GM19397 (cell line): ENCODE data around the gene PLEKHO1.
"Not testable (repeated sequence)": the region's sequence is repeated elsewhere in the genome, so short reads cannot be mapped to it uniquely, and the experiment has no call there.

ENCODE experiments used
- ATAC-seq: cut with Tn5 transposase; IDR thresholded peaks from one replicate; pipeline ENCODE4 v1.9.1; 2021; ENCODE audit warnings: mild to moderate bottlenecking, moderate library complexity; ENCODE audit not compliant: unreplicated experiment

Gene PLEKHO1, protein sequence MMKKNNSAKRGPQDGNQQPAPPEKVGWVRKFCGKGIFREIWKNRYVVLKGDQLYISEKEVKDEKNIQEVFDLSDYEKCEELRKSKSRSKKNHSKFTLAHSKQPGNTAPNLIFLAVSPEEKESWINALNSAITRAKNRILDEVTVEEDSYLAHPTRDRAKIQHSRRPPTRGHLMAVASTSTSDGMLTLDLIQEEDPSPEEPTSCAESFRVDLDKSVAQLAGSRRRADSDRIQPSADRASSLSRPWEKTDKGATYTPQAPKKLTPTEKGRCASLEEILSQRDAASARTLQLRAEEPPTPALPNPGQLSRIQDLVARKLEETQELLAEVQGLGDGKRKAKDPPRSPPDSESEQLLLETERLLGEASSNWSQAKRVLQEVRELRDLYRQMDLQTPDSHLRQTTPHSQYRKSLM

DNA sequence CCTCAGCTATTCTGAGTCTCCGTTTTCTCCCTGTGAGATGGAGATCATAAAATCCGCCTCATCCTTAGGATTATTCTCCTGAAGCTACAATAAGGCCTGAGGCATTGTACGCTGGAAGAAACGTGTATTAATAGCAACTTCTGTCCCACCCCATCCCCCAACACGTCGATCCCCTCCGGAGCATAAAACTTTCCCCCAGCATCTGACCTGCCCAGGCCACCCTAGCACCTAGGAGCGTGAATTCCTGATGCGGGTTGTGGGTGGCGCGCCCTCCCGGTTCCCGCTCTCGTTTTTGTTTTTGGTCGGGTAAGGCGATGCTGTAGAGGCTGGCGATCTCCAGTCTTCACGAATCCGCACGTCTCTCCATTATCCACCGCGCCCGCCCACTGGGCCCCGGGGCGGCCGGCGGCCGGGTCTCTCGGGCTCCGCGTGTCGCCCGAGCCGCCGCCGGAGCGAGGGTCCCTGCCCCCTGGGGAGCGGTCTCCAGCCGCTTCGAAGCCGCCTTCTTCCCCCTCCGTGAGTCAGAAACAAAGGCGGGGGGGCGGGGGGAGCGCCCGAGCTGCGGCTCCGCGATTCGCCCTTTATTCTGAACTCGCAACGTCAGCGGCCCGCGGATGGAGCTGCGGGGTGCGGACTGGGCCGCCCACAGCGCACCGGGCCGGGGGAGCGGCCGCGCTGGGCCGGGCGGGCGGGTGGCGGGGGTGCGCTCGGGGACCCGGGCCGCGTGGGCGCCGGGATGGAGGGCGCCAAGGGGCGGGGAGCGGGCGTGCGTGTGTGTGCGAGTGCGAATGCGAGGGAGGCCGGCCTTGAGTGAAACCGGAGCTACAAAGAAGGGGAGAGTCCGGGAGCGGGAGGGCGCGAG lies at the start of gene PLEKHO1:
Gene PLEKHO1 (plus strand): TSS at position 646 of the 862 bp plus-strand sequence. CDS start 342 bp downstream, outside the sequence.
- ATAC-seq, result peak; percentile 54

DNA sequence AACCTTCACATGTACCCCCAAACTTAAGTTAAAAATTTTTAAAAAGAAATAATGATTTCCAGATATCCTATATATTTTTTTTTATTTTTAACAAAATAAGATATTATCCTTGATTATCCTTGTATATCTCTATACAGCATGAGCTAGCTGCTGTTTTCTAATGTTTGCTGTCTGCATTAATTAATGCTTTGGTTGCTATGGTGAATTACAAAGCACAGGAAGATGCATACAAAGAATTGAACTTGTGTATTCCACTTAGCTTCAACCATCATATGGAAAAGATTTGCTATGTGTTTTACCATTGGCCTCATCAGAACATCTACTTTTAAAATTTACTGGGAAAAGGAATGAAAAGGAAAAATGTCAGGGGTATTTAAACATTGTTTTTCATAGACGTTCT lies 46.7 kb upstream of the PLEKHO1 start:
- ATAC-seq, result no peak

- ATAC-seq, result no peak
Observed at GRCh38 chr1:150106341-150106740, 43.4 kb upstream of the PLEKHO1 start.

- no peak for ATAC-seq
Observed at GRCh38 chr1:150109586-150109985, 40.1 kb upstream of the PLEKHO1 start.

GRCh38 chr1:150110116-150110515 lies 39.6 kb upstream of the PLEKHO1 start:
- ATAC-seq, result no peak

- ATAC-seq, result no peak
Observed at GRCh38 chr1:150111670-150112069, 38.0 kb upstream of the PLEKHO1 start.

GRCh38 chr1:150115121-150115520 lies 34.6 kb upstream of the PLEKHO1 start:
- ATAC-seq, result no peak

DNA sequence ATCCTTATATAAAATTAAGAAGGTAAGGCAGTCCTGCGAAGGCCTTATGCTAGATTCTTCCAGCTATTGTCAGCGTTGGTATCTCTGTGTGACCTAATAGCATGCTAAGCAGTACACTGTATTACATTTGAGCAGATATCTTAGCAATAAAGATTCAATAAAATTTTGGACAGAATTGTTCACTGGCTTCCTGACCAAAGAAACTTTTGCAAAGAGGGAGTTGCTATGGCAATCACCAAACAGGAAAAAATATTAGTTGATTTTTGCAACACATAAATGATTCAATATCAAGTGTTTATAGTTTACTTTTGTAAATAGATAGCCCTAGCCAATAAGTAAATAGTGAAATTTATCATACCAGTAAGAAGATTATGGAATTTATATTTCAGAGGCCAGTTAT lies 31.0 kb upstream of the PLEKHO1 start:
- no peak for ATAC-seq

DNA sequence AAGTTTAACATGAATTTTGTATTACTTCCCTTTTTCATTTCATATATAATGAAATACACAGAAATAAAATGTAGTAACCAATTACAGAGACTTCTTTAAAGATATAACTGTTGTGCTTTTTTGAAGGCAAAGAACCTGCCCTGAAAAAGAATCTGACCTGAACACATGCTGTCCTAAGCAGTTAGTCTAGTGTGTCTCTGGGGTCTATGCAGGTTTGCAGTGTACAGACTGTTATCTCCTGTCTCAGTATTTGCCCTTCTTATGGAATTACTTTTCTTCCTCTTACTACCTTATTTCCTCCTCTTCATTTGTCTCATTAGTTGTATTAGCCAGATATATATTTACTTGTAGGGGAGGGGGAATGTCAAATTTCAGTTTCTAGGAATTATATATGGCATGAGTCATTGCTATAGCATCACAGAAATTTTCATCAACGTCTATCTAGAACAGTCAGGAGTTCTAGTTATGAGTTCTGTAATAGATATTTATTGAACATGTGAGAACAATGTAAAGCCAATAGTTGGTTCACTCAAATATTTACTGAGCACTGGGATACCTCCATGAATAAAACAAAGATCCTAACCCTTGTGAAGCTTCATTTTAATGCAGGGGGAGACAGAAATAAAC lies 28.4 kb upstream of the PLEKHO1 start:
- no peak for ATAC-seq

DNA sequence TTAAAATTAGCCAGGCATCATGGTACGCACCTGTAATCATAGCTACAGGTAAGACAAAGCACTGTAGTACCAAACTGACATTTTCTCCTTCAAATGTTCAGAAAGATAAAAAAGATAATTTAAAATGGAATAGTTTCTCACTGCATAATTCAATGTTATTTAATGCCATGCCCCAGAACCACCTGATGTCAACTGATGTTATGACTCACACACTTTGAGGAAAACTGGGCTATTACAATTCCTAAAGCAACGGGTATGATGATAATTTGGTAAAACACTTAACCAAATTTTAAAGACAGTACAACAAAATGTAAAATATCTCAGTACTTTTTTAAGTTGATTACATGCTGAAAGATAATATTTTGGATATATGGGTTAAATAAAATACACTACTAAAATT lies 22.9 kb upstream of the PLEKHO1 start:
- no peak for ATAC-seq

- ATAC-seq, result no peak
Observed at GRCh38 chr1:150127464-150127863, 22.3 kb upstream of the PLEKHO1 start.

DNA sequence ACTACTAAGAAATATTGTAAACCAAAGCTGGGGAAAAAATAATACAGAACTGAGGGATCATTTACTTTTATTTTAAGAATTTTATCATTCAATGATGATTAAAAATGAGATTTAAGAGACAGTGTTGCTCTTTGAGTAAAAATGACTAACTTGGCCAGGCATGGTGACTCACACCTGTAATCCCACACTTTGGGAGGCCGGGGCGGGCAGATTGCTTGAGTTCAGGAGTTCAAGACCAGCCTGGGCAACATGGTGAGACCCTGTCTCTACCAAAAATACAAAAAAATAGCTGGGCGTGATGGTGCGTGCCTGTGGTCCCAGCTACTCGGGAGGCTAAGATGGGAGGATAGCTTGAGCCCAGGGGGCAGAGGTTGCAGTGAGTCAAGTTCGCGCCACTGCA lies 21.8 kb upstream of the PLEKHO1 start:
- no peak for ATAC-seq

- no peak for ATAC-seq
Observed at GRCh38 chr1:150132372-150132771, 17.3 kb upstream of the PLEKHO1 start.

DNA sequence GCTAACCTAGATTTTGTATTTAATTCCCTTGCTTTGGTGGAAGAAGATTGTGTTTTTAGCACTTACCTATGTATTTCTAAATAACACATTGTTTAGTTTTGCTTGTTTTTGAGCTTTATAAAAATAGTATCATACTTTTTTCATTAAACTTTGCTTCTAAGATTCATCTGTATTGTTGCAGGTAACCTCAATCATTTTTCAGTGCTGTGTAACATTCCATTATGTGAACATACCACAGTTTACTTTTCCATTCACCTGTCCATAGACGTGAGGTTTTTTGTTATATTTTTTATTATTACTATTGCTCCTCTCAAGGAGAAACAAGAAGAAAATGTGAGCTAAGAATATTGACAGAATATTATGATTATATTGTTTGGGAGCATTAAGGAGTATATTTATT lies 15.2 kb upstream of the PLEKHO1 start:
- ATAC-seq, result no peak

GRCh38 chr1:150135400-150135799 lies 14.3 kb upstream of the PLEKHO1 start:
- not testable (repeated sequence) for ATAC-seq

DNA sequence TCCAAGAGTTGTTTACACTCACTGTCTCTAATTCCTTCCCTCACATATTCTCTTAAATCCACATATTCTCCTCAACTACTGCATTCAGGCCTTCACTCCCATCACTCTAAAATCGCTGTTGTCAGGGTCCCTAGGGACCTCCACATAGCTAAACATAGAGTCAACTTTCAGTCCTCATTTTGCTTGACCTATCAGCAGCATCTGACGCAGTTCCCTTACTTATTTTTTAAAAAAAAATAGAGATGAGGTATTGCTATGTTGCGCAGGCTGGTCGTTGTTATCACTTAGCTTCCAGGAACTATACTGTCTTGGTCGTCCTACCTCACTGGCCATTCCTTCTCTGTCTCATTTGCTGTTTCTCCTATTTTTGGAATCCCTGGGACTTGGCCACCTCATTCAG lies 11.7 kb upstream of the PLEKHO1 start:
- no peak for ATAC-seq

DNA sequence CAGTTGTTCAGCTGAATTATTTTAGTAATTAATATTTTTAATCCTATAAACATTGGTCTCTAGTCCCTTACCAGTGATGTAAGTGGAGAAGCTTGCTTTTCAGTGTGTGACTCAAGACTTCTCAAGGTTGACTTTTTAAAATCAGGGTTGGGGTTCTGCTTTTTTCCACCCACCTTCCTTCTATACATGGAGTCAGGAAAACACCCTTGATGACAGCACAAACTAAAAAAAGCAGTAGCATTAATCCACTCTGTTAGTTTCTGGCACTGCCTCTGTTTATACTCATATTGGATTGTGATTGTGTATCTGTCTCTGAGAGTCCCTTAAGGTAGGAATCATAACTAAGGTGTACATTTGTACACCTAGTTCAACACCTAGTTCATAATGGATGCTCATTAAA lies 8.3 kb upstream of the PLEKHO1 start:
- ATAC-seq, result no peak

DNA sequence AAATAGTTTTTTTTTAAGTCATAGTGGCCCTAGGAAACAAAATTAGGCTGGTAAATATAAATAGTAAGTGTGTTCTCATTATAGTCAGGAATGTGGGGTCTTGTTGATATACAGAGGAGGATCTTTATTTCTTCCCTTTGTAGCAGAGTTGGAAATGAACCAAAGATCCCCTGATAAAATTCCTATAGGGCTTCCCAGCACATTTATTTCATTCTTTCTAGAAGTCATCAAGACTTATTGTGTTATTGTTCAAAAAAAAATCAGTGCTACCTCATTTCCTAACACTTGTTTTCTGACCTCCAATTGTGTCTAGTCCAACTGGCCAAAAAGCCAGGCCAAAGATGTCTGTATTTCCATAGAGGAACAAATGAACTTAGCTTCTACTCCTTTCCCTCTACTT lies 7.6 kb upstream of the PLEKHO1 start:
- no peak for ATAC-seq

DNA sequence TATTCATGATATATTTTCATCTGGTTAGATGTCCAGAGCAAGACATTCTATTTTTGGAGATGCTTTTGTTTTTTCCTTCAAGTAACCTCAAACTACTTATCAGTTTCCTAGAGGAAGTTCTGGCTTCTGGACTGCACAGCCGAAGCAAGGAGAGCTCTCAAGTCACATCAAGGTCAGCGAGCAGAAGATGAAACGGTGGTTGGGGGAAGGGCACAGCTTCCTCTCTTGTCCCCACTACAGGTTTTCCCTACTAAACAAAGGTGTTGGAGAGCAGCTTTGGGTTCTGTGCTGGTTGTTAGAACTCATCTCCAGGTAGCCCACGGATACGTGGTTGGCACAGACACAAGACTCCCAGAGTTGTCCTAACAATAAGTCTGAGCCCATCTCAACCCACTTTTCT lies 5.1 kb upstream of the PLEKHO1 start:
- no peak for ATAC-seq

DNA sequence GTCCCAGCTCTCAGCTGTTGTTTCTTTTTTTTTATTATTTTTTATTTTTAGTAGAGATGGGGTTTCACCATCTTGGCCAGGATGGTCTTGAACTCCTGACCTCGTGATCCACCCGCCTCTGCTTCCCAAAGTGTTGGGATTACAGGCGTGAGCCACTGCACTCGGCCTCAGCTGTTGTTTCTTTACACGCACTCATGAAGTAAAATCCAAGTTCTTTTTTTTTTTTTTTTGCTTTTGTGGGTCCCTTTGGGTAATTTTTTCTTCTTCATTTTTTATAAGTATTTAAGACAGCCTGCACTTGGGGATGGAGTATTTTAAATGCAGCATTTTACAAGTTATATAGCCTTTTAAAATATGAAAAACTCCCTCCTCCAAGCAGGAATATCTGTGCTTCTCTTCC lies 3.7 kb upstream of the PLEKHO1 start:
- not testable (repeated sequence) for ATAC-seq

DNA sequence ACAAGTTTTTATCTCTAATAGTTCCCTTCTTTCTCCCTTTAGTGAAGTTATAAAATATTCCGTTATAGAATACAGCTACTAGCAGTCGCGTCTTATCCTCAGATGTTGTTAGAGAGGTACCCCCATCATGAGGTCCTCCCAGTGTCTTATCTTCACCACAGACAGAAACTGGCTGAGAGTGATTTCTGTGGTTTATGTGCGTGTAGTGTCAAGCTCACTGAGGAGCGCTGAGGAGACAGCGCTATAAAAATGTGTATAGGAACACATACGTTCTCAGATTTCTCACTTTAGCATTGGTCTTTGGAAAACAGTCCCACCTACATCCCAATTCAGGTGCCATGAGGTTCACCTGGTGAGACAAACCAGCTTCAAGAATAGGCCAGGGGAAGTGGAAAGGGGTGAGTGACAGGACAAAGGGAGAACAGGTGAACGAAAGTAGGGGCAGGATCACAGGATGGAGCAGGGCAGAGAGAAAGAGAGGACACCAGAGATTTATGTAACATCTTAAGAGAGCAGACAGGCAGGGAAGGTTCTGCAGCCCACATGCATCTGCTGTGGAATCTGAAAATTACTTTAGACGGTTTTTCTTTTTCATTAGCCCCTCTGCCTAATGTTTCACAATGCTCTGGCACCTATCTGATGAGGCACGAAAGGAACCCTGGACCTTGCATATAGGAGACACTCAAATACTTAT lies 2.7 kb upstream of the PLEKHO1 start:
- ATAC-seq, result no peak
